CD8-positive, alpha-beta memory T cell (primary cell): ENCODE data around the gene OPA3. TPM values are rescaled to one million over a fixed set of nuclear protein-coding genes. Genes with fewer than 3 reads are reported as not detected.

Source experiments
- CTCF ChIA-PET: fragments of 350-600 bp; sonication (Branson Sonifier 250); formaldehyde crosslinking; loops from one replicate; lab custom pipeline; 2021; ENCODE audit warnings: antibody characterized with exemption; lab: Charles Lee
- POLR2A ChIA-PET: fragments of 350-600 bp; sonication (Branson Sonifier 250); formaldehyde crosslinking; loops from one replicate; lab custom pipeline; 2021; ENCODE audit warnings: antibody characterized with exemption; lab: Charles Lee
- DNase-seq, 5 donors: peaks; one replicate each; pipeline versions ENCODE4 v3.0.0 to v3.0.0-alpha.2; 2020 to 2022; ENCODE audit warnings: mixed read lengths in 1 of 5
- H3K27ac ChIP-seq: one replicate; pipeline ENCODE4 v1.7.0; 2013; ENCODE audit warnings: low read depth, mild to moderate bottlenecking, low read length, moderate library complexity
- H3K27me3 ChIP-seq: 2 replicates; pipeline ENCODE4 v1.7.0; 2013; ENCODE audit warnings: low read length, mild to moderate bottlenecking; ENCODE audit not compliant: insufficient read depth, poor library complexity, severe bottlenecking
- H3K36me3 ChIP-seq: 2 replicates; pipeline ENCODE4 v1.7.0; 2013; ENCODE audit warnings: mild to moderate bottlenecking, low read length, moderate library complexity; ENCODE audit not compliant: insufficient read depth
- H3K4me1 ChIP-seq: 2 replicates; pipeline ENCODE4 v1.7.0; 2013; ENCODE audit warnings: mild to moderate bottlenecking, low read length, moderate library complexity; ENCODE audit not compliant: insufficient read depth
- H3K4me3 ChIP-seq: 2 replicates; pipeline ENCODE4 v1.7.0; 2013; ENCODE audit warnings: mild to moderate bottlenecking, low read length
- H3K9me3 ChIP-seq: 2 replicates; pipeline ENCODE4 v1.7.0; 2013; ENCODE audit warnings: mild to moderate bottlenecking, low read length
- H3K27ac Mint-ChIP-seq, 8 donors: one replicate each; pipeline ENCODE4 v1.8.0; 2020 to 2021; ENCODE audit warnings: mixed read lengths in 8 of 8, mild to moderate bottlenecking in 6 of 8, inconsistent platforms in 3 of 8, moderate library complexity in 3 of 8
- H3K27me3 Mint-ChIP-seq, 2 donors: one replicate each; pipeline ENCODE4 v1.8.0; 2020 to 2021; ENCODE audit warnings: mixed read lengths in 2 of 2, mild to moderate bottlenecking in 1 of 2, moderate library complexity in 1 of 2
- H3K36me3 Mint-ChIP-seq, 3 donors: one replicate each; pipeline ENCODE4 v1.8.0; 2020 to 2021; ENCODE audit warnings: mixed read lengths in 3 of 3, inconsistent platforms in 1 of 3, mild to moderate bottlenecking in 1 of 3
- H3K4me1 Mint-ChIP-seq, 3 donors: one replicate each; pipeline ENCODE4 v1.8.0; 2020 to 2021; ENCODE audit warnings: mixed read lengths in 3 of 3, inconsistent platforms in 1 of 3, mild to moderate bottlenecking in 1 of 3
- H3K4me3 Mint-ChIP-seq, 7 donors: one replicate each; pipeline ENCODE4 v1.8.0; 2020 to 2021; ENCODE audit warnings: mixed read lengths in 7 of 7, mild to moderate bottlenecking in 6 of 7, moderate library complexity in 4 of 7, inconsistent platforms in 2 of 7
- H3K9me3 Mint-ChIP-seq, 5 donors: one replicate each; pipeline ENCODE4 v1.8.0; 2020 to 2022; ENCODE audit warnings: mixed read lengths in 5 of 5, mild to moderate bottlenecking in 3 of 5, moderate library complexity in 2 of 5, inconsistent platforms in 1 of 5
- polyA plus RNA-seq: library from polyadenylated mRNA; unstranded; fragments of 300-500 nt; fragmentation: Illumina TruSeq; gene quantifications from one replicate; pipeline ENCODE4 v1.2.3, GENCODE V29; 2021
- total RNA-seq, 2 experiments: library from RNA; stranded (reverse); gene quantifications; one replicate each; pipeline ENCODE4 v1.2.3, GENCODE V29; 2021

OPA3 gene
- total and polyA plus RNA-seq, 3 experiments from 2014 or later = 14.2 to 18.1 (median 17.5) TPM

- Histone ChIP-seq H3K4me3 (peak overlapping the region; percentile 98), H3K36me3 (peaks cover 3% of the 10 kb centered on the region), H3K27ac (peak overlapping the region; percentile 97), H3K9me3 (no peaks in the 10 kb centered on the region), H3K4me1 (peaks cover 47% of the 10 kb centered on the region), H3K27me3 (no peaks in the 10 kb centered on the region)
- peak in 2 of 5 donors; percentile 15 to 55 for DNase-seq
- peak overlapping the region; percentile 93 to 100 (median 97) for H3K4me3 Mint-ChIP-seq
- peaks cover 0 to 21% (median 2%) of the 10 kb centered on the region in 3 donors for H3K36me3 Mint-ChIP-seq
- H3K9me3 Mint-ChIP-seq = no peaks in the 10 kb centered on the region
- POLR2A ChIA-PET = interaction anchor here (0.8 to 1.3 kb wide), 2 partner anchors 10 to 17 kb away, joined by 3 to 5 read pairs; partner anchors contain the start of gene PPM1N
- H3K27ac Mint-ChIP-seq = peak overlapping the region; percentile 92 to 99 (median 96)
- H3K4me1 Mint-ChIP-seq = peaks cover 51 to 66% (median 56%) of the 10 kb centered on the region in 3 donors
- CTCF ChIA-PET = interaction anchor here (0.8 to 1.3 kb wide), 3 partner anchors 8 to 23 kb away, joined by 3 to 7 read pairs (median 5); no protein-coding TSS in a partner anchor
- peaks cover 0 to 2% of the 10 kb centered on the region in 2 donors for H3K27me3 Mint-ChIP-seq
Measured at GRCh38 chr19:45508861-45509691, 75.5 kb downstream of the OPA3 start.

- peak in 4 of 5 donors; percentile 16 to 62 (median 36) for DNase-seq
- POLR2A ChIA-PET = interaction anchor here (0.7 to 1.3 kb wide), 4 partner anchors 10 to 134 kb away, joined by 3 to 5 read pairs (median 3); partner anchors contain the start of genes OPA3 and PPM1N
- Histone ChIP-seq H3K9me3 (no peaks in the 10 kb centered on the region), H3K36me3 (no peaks in the 10 kb centered on the region), H3K27ac (peak overlapping the region; percentile 97), H3K4me3 (peak overlapping the region; percentile 98), H3K27me3 (no peaks in the 10 kb centered on the region), H3K4me1 (peaks cover 40% of the 10 kb centered on the region)
- CTCF ChIA-PET = interaction anchor here (0.8 to 1.3 kb wide), 3 partner anchors 8 to 22 kb away, joined by 3 to 7 read pairs (median 5); no protein-coding TSS in a partner anchor
- Mint-ChIP-seq H3K27me3 (peaks cover 0 to 2% of the 10 kb centered on the region in 2 donors), H3K27ac (peak overlapping the region; percentile 66 to 99 (median 92)), H3K4me3 (peak overlapping the region; percentile 93 to 100 (median 97)), H3K36me3 (peaks cover 0 to 22% (median 2%) of the 10 kb centered on the region in 3 donors), H3K4me1 (peaks cover 45 to 64% (median 51%) of the 10 kb centered on the region in 3 donors), H3K9me3 (no peaks in the 10 kb centered on the region)
Measured at GRCh38 chr19:45508417-45508860, 76.2 kb downstream of the OPA3 start.

- Mint-ChIP-seq H3K27me3 (peaks cover 0 to 2% of the 10 kb centered on the region in 2 donors), H3K4me3 (peak overlapping the region; percentile 93 to 100 (median 97)), H3K36me3 (peaks cover 0 to 21% (median 2%) of the 10 kb centered on the region in 3 donors), H3K27ac (peak overlapping the region; percentile 53 to 99 (median 82)), H3K4me1 (peaks cover 42 to 59% (median 49%) of the 10 kb centered on the region in 3 donors), H3K9me3 (no peaks in the 10 kb centered on the region)
- Histone ChIP-seq H3K9me3 (no peaks in the 10 kb centered on the region), H3K27me3 (no peaks in the 10 kb centered on the region), H3K27ac (peak overlapping the region; percentile 97), H3K4me1 (peaks cover 35% of the 10 kb centered on the region), H3K36me3 (no peaks in the 10 kb centered on the region), H3K4me3 (peak overlapping the region; percentile 98)
- peak in 1 of 5 donors; percentile 9 for DNase-seq
- ChIA-PET POLR2A (interaction anchor here (0.6 to 1.3 kb wide), 6 partner anchors 9 to 459 kb away, joined by 3 to 5 read pairs (median 3); partner anchors contain the start of genes OPA3 and PPM1N), CTCF (interaction anchor here (0.8 to 1.3 kb wide), 4 partner anchors 9 to 22 kb away, joined by 3 to 7 read pairs (median 4); no protein-coding TSS in a partner anchor)
Measured at GRCh38 chr19:45507872-45508416, 76.7 kb downstream of the OPA3 start.

DNA sequence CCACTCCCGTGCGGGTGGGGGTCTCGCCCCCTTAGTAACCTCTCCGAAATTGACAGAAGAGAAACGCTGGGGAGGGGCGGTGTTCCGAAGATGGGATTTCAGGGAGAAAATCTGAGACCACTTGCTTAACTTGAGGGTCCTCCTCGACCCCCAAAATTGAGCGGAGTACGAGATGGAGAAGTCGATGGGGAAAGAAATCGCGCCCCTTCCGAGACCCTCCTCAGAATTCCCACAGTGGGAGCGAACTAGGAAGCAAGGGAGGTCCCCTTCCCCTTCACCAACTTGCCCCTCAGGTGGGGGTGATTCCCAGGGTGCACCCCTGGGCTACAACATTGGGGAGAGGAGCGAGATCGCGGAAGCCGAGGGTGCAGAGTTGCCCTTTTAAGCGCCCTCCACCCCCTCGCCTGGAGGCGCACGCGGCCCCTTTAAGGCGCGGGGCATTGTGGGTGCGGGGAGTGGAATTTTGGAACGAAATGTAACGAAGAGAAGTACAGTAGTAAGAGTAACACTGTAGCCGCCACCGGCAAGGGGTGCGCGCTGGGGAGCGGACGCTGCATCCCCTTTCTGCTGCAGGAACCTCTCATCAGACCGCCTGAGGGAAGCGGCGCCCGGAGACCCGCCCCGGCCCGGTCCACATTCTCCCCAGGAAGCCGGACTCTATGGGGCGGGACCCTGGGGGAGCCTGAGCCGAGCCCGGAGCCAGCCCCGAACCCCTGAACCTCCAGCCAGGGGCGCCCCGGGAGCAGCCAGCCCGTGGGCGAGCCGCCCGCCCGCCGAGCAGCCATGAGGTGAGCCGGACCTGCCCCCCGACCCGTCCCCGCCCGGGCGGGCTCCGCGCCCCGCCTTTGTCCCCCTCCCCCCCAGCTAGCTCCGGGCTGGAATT is 77.4 kb downstream of the OPA3 start, which contains the start of gene VASP:
TSS of gene VASP (plus strand) at position 491 of the 883 bp plus-strand sequence. CDS start at position 784, 293 bp downstream.
- Mint-ChIP-seq H3K36me3 (peaks cover 0 to 19% (median 2%) of the 10 kb centered on the region in 3 donors), H3K27ac (peak within 1 kb of the TSS; percentile 90 to 100 (median 98)), H3K27me3 (peaks cover 0 to 2% of the 10 kb centered on the region in 2 donors), H3K9me3 (no peaks in the 10 kb centered on the region), H3K4me1 (peaks cover 39 to 54% (median 46%) of the 10 kb centered on the region in 3 donors), H3K4me3 (peak within 1 kb of the TSS; percentile 96 to 100 (median 97))
- Histone ChIP-seq H3K4me1 (peaks cover 32% of the 10 kb centered on the region), H3K27ac (peak within 1 kb of the TSS; percentile 97), H3K4me3 (peak within 1 kb of the TSS; percentile 98), H3K9me3 (no peaks in the 10 kb centered on the region), H3K36me3 (no peaks in the 10 kb centered on the region), H3K27me3 (no peaks in the 10 kb centered on the region)
- peak; percentile 88 to 94 (median 90) for DNase-seq
- POLR2A ChIA-PET = interaction anchor here (0.6 to 1.3 kb wide), 4 partner anchors 8 to 459 kb away, joined by 3 to 5 read pairs (median 3); partner anchors contain the start of gene PPM1N
- CTCF ChIA-PET = interaction anchor here (1.0 kb wide), 1 partner anchor 8 kb away, joined by 3 read pairs; no protein-coding TSS in a partner anchor

GRCh38 chr19:45506246-45506988 is 78.2 kb downstream of the OPA3 start:
- Histone ChIP-seq H3K27me3 (no peaks in the 10 kb centered on the region), H3K4me1 (peaks cover 31% of the 10 kb centered on the region), H3K27ac (peak overlapping the region; percentile 97), H3K4me3 (peak overlapping the region; percentile 98), H3K36me3 (no peaks in the 10 kb centered on the region), H3K9me3 (no peaks in the 10 kb centered on the region)
- ChIA-PET CTCF (interaction anchor here (1.0 to 2.2 kb wide), 8 partner anchors 10 to 67 kb away, joined by 3 to 18 read pairs (median 4); partner anchors contain the start of genes PPM1N and RTN2), POLR2A (no interaction called here)
- H3K4me3 Mint-ChIP-seq = peak overlapping the region; percentile 90 to 100 (median 96)
- no peaks in the 10 kb centered on the region for H3K9me3 Mint-ChIP-seq
- peaks cover 35 to 46% (median 40%) of the 10 kb centered on the region in 3 donors for H3K4me1 Mint-ChIP-seq
- peaks cover 0 to 17% (median 2%) of the 10 kb centered on the region in 3 donors for H3K36me3 Mint-ChIP-seq
- peak; percentile 95 to 99 (median 97) for DNase-seq
- peak overlapping the region; percentile 90 to 100 (median 98) for H3K27ac Mint-ChIP-seq
- peaks cover 0 to 2% of the 10 kb centered on the region in 2 donors for H3K27me3 Mint-ChIP-seq

DNA sequence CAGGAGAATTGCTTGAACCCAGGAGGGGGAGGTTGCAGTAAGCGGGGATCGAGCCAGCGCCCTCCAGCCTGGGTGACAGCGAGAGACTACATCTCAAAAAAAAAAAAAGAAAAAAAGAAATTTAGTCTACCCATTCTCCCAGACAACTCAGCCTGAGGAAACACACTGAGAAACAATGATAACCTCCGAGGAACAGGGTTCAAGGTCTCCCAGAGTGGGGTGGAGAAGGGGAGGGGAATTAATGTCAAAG is 78.7 kb downstream of the OPA3 start:
- Mint-ChIP-seq H3K27ac (peak overlapping the region; percentile 83 to 99 (median 93)), H3K36me3 (peaks cover 0 to 13% (median 4%) of the 10 kb centered on the region in 3 donors), H3K4me1 (peaks cover 30 to 41% (median 39%) of the 10 kb centered on the region in 3 donors), H3K27me3 (peaks cover 0 to 3% of the 10 kb centered on the region in 2 donors), H3K4me3 (peak overlapping the region; percentile 76 to 100 (median 81)), H3K9me3 (no peaks in the 10 kb centered on the region)
- POLR2A ChIA-PET = no interaction called here
- Histone ChIP-seq H3K27ac (peak overlapping the region; percentile 97), H3K4me1 (peaks cover 28% of the 10 kb centered on the region), H3K9me3 (no peaks in the 10 kb centered on the region), H3K36me3 (no peaks in the 10 kb centered on the region), H3K27me3 (no peaks in the 10 kb centered on the region), H3K4me3 (peak overlapping the region; percentile 98)
- DNase-seq = no peak
- CTCF ChIA-PET = interaction anchor here (1.0 to 2.2 kb wide), 8 partner anchors 10 to 67 kb away, joined by 3 to 18 read pairs (median 4); partner anchors contain the start of genes PPM1N and RTN2
